Activated naive CD4-positive, alpha-beta T cell (primary cell): ENCODE data around the gene CRYBA4.
"Not testable (repeated sequence)": the region's sequence is repeated elsewhere in the genome, so short reads cannot be mapped to it uniquely, and the experiment has no call there.

Experiments
- DNase-seq, 4 experiments: peaks; one replicate each; lab custom pipeline; 2025; lab: John Stamatoyannopoulos, UW

Gene CRYBA4

DNA sequence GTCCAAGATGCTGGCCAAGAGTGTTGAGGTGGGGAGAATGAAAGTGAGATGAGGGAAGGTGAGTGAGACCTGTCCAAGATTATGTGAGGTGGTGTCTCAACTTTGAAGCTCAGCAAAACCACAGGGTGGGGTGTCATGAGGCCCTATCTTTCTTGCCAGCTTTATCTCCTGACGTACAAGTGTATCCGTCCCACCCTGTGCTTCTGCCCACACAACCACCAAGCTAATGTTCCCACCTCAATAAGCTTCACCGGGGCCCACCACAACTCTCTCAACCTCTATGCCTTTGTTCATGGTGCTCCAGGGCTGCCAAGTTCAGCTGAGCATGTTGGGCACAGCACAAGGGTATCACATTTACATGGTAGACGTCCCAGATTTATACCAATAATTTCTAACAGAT is 24.7 kb upstream of the CRYBA4 start:
- DNase-seq = no peak

DNA sequence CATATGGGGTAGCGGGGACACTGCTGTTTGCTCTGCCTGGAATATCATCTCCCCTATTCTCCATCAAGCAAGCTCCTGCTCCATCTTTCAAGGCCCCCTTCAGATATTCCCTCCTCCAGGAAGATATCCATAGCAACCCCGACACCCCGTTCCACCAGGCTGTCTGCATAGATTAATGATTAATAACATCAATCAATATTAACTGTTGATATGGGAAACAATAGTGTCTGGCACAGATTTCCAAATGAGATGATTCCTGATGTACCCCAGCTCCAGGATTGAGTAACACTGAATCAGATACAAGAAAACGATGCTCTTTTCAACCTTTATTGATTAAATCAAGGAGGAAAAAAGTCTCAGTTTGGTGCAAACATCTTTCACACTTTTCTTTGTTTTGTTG is 24.3 kb upstream of the CRYBA4 start:
- no peak for DNase-seq

DNA sequence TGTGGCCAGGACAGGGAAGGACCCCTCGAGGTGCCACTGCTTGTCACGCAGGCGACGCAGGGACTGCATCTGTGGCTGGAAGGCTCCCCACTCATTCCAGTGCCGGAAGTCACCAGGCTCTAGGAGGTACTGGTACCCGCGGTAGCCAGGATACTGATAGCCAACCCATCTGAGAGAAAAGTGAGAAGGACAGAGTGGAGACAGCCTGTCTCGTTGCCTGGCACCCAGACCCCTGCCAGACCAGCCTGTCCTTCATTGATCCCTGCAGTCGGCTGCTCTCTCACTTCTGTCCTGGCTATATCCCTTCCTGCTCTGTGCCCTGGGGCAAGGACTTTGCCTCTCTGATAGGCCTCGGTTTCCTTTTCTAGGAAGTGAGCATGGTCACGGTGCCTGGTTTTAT is 22.3 kb upstream of the CRYBA4 start:
- DNase-seq = no peak

DNA sequence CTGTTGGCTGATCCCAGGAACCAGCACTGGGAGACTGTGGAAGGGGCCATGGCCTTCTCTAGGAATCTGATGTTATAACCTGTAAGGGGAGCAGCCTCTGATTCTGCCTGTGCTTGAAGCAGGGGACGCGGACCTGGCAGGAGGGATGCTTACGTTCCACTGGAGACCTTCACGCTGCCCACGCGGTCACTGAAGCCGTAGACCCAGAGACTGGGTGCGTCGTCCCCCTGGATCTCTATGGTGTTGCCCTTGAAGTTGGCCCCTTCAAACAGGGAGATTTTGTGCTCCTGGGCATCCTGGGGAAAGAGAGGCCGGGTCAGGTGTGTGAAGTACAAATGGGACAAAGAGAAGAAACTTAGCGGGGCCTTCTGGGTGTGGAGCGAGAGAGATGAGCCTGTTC is 20.0 kb upstream of the CRYBA4 start:
- no peak for DNase-seq

DNA sequence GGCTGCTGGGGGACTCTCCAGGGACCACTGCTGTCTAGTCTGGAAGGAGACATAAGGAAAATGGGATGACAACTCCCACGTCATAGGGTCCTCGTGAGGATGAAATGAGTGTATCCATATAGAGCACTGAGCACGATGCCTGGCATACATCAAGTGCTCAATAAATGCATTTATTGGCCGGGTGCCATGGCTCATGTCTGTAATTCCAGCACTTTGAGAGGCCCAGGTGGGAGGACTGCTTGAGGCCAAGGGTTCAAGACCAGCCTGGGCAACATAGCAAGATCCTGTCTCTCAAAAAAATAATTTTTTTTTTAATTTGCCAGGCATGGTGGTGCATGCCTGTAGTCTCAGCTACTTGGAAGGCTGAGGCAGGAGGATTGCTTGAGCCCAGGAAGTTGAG is 19.6 kb upstream of the CRYBA4 start:
- DNase-seq = no peak

DNA sequence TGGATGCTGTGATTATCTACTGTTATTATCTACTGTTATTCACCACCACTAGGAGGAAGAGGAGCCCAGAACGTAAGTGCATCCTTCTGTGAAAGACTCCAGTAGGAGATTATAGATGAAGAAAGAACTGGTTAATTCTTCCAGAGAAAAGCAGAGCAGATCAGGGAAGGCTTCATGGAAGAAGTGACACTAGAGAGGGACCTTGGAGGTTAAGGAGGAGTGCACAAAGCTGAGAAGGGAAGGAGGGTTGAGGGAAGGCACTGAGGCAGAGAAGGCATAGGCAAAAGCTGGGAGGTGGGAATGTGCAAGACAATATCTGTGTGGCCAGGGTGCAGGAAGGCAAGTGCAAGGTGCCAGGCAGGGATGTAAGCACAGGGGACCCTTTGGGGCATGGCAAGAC is 17.4 kb upstream of the CRYBA4 start:
- DNase-seq = no peak

DNA sequence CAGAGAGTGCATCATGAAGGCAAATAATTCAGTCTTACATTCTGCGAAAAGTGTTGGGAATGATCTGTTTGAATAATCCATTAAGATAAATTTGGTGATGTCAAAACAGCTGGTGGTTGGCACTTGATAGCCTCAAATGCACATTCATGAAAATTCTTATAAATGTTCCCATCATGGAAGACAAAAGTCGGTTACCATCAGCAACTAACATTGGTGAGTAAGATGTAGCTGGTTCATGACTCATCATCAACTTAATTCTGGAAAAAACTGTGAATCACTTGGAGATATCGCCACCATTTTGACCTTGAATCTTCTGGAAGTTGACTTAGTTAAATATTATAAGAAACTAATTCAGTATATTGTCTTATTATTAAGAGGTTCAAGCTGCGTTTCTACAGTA is 15.2 kb upstream of the CRYBA4 start:
- DNase-seq = no peak

DNA sequence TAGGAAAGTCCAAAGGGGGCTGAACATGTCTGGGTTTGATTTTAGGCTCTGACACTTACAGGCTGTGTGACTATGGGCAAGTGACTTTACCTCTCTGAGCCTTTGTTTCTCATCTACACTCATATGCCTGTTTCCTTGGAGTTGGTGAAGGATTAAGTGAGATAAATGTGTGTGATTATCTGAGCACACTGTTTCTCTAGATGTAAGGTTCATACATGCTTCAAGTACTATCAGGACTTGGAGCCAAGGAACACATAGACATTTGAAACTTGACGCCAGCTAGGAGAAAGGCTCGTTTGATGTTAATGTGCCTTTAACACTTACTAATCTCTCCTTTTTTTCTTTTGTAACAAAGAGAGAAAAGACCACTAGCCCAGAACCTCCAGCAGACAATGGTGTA is 13.6 kb upstream of the CRYBA4 start:
- no peak for DNase-seq

DNA sequence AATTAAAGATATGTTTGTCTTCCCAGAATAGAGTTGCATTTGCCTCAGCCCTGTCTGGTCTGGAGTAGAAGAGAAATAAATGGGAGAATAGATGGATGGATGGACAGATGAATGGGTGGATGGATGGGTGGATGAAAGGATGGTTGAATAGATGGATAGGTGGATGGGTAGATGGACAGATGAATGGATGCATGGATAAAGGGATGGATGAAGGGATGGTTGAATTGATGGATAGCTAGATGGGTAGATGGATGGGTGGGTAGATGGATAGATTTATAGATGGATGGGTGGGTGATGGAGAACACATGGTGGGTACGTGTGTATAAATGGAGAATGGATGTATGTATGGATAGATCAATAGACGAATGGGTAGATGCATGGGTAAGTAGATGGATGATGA is 12.5 kb upstream of the CRYBA4 start:
- DNase-seq = no peak

DNA sequence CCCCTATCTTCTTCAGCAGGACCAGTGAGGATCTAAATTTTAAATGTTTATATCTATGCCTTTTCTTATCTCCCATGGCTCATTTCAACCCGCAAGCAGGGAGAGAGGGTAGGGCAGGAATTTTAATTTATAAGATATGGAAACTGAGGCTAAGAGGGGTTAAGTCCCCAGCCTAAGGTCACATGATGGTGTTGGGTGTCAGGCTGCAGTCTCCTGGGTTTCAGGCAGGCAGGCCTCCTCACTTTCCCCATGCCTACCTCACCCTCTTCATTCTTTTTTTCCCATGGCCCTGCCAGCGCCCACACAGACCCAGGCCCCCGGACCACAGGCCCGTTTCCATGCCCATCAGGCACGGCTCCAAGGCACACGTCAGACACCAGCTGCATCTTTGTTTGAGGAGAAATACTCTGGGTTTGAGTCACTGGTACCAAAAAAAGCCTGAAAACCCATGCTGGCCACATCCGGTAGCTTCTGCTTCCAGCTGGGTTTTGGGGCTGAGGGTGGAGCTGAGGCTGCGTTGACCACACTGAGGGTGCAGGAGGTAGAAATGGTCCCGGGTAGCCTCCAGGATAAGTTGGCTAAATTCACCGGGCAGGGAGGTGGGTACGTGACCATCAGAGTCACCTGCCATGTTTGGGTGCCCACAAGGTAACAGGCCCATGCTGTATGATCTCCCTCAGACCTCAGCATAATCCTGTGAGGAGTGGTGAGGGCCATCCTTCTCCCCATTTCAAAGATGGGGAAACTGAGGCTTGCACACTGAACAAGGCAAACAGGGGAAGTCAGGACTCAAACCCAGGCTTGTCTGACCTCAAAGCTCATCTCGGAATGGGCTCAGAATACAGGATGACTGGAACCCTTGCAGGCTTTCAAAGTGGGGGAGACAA is 11.4 kb upstream of the CRYBA4 start:
- no peak for DNase-seq

DNA sequence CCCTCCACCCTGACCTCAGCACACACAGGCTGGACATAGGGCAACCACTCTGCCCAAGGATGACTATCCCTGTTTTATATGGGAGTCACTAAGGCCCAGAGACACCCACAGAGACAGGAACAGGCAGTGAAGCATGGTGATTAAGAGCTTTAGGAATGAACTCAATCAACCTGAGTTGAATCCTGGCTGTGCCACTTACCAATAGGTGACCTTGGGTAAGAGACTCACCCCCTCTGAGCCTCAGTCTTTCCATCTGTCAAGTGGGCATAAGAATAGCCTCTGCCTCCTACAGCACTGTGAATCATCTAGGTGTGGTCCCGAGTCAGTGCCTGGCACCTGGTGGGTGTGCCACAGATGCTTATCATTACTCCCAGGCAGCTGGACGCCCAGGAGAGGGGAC is 10.8 kb upstream of the CRYBA4 start:
- no peak for DNase-seq

DNA sequence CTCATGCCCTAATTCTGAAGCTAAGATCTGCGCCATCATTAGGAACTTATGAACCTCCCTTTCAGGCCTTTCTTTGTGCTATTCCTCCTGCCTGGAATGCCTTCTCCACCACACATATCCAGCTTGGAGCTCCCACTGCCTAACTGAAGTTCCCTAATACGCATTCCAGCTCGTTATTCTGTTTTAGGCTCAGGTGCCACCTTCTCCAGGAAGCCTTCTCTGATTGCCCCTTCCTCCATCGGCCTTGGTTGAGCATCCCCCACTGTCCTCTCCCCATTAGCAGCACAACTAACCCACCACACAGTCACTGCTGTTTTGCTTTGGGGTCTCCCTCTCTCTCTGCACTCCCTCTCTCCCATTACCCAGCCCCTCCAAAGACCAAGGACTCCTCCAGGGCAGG is 9.1 kb upstream of the CRYBA4 start:
- DNase-seq = no peak

DNA sequence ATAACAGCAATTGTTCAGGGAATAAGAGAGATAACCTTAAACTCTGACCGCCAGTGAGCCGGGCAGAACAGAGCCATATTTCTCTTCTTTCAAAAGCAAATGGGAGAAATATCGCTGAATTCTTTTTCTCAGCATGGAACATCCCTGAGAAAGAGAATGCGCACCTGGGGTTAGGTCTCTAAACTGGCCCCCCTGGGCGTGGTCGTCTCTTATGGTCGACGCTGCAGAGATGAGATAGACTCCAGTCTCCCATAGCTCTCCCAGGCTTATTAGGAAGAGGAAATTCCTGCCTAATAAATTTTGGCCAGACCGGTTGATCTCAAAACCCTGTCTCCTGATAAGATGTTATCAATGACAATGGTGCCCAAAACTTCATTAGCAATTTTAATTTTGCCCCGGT is 8.0 kb upstream of the CRYBA4 start:
- not testable (repeated sequence) for DNase-seq

DNA sequence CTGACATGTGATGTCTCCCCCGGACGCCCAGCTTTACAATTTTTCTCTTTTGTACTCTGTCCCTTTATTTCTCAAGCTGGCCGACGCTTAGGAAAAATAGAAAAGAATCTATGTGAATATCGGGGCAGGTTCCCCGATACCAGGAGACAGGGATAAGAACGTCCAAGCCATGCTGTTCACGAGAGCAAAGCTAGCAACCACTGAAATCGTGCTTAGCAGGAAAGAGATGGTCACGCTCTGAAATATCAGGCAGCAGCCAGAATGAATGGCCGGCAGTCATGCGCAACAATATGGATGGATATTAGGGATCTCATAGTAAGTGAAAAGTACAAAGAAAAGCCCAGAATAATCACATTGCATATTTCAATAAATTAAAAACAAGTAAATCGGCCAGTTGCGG is 7.4 kb upstream of the CRYBA4 start:
- no peak for DNase-seq

DNA sequence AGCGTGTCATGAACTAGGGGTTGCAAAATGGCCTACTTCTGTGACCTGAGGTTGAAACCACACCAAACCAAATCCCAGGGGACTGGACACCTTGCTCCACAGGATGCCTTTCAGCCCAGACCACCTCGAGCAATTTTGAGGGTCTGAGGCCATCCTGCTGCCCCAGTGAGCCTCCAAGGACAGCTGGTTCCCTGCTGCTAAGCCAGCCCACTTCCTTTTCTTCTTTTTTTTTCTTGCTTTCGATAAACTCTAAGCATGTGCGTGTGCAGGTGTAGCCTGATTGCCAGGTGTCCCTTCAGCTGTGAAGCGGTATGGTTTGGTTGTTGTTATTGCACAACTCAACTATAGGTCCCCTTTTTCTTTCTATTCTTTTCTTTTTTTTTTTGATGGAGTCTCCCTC is 6.6 kb upstream of the CRYBA4 start:
- DNase-seq = no peak

DNA sequence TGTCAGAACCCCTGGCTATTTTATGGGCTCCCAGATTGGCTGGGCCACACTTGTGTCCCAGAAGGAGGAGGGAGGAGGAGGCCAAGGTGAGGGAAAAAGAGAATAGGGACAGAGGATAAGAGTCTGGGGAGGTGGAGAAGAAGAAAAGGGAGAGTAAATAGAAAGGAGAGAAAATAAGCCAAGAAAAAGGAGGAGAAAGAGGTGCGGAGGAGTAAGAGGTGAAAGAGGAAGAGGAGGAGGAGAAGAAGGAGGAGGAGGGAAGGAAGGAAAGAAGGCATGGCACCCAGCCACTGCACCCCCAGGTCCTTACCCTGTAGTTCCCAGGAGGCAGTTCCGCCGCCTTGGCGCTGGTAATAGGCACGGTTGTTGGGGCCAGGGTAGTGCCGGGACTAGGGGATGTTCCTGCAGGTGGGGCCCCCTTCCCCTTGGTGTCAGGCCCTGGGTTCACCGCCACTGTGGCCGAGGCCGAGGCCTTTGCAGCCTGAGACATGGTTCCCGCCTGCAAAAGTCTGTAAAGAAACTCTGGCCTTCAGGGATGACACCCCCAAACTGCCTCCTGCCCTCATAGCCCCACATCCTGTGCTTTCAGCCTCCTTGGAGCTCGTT is 5.8 kb upstream of the CRYBA4 start:
- no peak for DNase-seq

DNA sequence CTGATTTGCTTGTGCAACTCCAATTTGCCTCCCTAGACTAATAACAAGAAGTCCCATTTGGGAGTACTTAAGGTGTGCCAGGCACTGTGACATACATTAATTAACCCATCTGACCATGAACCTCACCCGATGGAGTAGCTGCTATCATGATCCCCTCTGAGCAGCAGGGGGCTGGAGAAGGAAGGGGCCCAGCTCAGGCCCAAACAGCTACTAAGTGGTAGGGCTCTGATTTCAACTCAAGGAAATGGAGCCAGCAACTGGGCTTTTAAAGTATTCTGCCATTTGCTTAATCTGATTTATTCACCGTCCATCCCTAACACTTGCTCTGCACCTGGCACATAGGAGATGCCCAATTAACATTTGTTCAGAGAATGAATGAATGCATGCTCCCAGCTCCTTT is 5.1 kb upstream of the CRYBA4 start:
- DNase-seq = no peak

DNA sequence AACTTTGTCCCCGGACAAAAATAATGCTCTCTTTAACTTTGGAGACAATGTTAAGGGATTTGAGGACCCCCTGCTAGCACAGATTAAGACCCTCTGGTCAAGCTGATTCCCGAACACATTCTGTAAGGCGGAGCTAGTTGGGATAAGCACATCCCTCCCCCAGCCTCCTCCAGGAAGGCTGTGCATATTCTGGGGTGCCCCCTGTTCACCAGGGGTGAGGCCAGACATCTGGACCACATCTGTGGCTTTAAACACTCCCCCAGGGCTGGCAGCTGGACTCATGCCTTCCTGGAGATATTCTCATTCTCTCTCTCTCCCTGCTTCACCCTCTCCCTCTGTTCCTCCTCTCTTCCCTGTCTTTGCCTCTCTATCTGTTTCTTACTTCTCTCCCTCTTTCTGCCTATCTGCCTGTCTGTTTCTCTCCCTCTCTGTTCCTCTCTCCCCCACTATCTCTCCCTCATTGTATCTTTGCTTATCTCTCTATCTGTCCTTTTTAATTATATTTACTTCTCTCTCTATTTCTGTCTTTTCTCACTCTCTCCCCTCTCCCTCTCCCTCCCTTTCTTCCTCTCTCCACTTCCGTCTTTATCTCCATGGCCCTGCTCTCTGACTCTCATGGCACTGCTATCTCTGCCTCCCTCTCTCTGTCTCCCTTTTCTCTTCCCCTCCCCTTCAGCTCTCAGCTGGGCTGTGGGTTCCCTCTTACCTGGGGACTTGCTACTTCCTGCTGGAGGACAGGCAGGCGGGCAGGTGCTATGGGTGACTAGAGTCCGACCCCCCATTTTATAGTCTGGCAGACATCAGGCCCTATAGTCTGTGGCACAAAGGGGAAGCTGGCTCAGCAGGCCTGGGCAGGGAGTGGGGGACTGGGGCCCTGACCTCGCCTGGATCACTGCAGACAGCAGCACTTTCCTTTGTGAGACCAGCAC is 4.2 kb upstream of the CRYBA4 start, which contains the start of gene CRYBB1:
TSS of gene CRYBB1 (minus strand) at position 757 of the 929 bp plus-strand sequence. CDS start 1,708 bp downstream, outside the sequence.
- DNase-seq = no peak

DNA sequence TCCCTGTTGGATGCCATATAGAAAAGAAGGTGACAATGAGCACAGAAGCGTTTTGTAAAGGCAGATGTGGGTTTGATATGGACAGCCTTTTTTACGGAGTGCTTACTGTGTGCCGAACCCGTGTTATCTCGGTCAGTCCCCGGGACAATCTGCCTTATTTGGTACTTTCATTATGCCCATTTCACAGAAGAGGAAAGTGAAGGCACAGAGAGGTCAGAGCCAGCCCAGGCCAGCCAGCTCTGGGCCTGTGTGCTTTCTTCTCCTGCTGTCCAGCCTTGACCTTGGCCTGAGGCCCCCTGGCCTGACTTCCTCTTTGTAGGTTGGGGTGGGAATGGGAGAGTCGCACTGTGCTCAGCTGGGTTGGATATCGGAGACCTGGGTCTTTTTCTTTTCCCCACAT is 3.3 kb upstream of the CRYBA4 start:
- no peak for DNase-seq

DNA sequence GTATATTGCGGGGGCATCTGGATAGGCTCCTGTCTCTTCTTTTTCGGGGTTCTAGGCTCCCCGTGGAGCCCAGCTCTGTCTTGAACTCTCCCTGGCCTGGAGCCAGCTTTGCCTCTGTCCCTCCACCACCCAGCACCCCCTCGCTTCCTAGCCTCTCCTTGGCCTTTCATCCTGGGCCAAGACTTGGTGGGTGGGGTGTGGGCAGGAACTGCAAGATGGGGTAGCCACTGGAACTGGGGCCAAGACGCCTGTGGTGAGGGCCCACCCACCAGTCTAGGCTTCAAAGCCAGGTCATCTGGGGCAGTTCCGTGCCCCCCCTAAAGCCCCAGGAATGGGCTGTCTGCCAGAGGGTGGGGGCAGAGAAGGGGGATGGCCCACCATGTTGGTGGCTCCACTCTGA is 2.3 kb upstream of the CRYBA4 start:
- DNase-seq = no peak

DNA sequence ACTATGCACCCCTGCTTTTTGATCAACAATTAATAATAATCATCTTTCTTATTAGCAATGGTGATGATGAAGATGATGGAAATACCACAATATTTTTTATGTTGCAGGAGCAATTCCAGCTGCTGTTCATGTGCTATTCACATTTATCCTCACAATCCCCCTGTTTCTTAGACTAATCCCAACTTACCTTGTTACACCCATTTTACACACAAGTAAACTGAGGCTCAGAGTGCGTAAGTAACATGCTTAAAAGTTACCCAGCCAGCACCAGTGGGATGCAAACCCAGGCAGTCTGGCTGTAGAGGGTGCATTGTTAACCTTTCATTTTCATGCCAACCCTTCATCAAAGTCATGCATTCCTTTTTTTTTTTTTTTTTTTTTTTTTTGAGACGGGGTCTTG is 1.6 kb upstream of the CRYBA4 start:
- DNase-seq = no peak

DNA sequence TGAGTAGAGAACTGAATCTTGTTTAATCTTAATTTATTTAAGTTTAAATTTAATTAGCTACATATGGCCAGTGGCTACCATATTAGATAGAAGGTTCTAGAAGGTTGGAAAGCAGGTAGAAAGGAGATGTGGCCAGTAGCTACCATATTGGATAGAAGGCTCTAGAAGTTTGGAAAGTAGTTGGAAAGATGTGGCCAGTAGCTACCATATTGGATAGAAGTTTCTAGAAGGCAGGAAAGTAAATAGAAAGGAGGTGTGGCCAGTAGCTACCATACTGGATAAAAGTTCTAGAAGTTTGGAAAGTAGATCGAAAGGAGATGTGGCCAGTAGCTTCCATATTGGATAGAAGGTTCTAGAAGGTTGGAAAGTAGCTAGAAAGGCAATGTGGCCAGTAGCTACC is 2.2 kb downstream of the CRYBA4 start:
- DNase-seq = no peak

DNA sequence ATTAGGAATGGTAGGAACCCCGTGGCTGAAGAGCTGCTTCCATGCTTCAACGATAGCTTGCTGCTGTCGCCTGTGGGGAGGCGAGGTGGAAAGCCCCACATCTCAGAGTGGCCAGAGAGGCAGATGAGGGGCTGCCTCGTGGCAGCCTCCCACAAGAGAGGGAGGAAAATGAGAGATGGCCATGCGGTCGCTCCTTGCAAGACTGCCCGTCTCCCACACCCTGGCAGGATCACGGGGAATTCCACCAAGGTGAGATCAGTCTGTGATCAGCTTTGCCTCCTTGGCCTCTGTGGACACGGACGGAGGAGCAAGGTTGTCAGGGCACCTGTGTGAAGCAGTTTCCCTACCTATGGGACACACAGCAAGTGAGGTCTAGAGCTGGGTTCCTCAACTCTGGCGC is 3.0 kb downstream of the CRYBA4 start:
- DNase-seq = no peak
